Ecto neural progenitor cell (in vitro differentiated cells): ENCODE data around the gene FBXO42.
A peak's percentile ranks its signal among the peaks of the same experiment; 100 is the strongest.
"Not testable (repeated sequence)": the region's sequence is repeated elsewhere in the genome, so short reads cannot be mapped to it uniquely, and the experiment has no call there.

Experiments used
- DNase-seq: peaks from one replicate; pipeline ENCODE4 v3.0.0-alpha.2; 2018; ENCODE audit warnings: low spot score

FBXO42 gene

DNA sequence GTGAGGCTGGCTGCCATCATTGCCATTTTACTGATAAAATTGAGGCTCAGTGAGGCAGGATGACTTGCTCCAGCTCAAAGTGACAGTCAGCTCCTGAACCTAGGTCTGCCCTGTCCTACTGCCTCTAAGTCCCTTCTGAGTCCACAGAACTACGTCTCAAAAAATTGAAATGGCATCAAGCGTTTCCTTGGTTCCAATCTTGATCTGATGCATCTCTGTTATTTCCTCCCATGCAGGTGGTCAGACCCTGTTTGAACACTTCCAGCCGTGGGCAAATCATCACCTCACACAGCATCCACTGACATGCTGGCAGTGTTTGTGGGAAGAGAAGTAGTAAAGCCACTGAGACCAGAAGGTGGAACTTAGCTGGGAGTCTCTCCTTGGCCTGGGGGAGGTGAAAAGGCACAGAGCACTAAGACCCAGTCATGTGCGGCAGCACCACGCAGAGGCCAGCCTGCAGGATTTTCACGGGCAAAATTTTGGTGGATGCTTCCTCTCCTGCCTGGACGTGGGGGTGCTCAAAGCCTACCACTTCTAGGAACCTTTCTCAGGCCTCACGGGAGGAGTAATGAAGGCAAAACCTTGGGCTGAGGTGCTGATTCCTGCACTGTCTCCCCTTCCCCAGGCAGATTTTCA lies 107.5 kb downstream of the FBXO42 start:
- no peak for DNase-seq

GRCh38 chr1:16243936-16244649 lies 108.2 kb downstream of the FBXO42 start:
- DNase-seq = peak; percentile 80

DNA sequence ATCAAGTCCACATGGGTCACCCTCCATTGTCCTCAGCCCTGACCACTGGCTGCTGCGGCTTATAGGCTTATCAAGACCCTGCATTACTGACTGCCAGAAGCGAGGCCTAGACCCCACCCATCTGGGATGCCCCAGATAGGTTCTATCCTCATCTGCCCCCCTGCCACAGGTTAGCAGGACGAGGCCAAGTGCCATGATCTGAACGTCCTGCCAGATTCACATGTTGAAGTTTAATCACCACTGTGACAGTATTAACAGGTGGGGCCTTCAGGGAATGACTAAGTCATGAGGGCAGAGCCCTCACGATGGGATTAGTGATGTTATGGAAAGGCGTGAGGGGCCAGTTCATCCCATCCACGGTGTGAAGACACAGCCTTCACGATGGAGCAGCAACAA lies 109.1 kb downstream of the FBXO42 start:
- no peak for DNase-seq

GRCh38 chr1:16242556-16243214 lies 109.6 kb downstream of the FBXO42 start:
- no peak for DNase-seq

- DNase-seq = no peak
Measured at GRCh38 chr1:16241221-16241708, 111.0 kb downstream of the FBXO42 start.

- DNase-seq = no peak
Measured at GRCh38 chr1:16239972-16240491, 112.2 kb downstream of the FBXO42 start.

- no peak for DNase-seq
Measured at GRCh38 chr1:16237343-16237830, 114.9 kb downstream of the FBXO42 start.

DNA sequence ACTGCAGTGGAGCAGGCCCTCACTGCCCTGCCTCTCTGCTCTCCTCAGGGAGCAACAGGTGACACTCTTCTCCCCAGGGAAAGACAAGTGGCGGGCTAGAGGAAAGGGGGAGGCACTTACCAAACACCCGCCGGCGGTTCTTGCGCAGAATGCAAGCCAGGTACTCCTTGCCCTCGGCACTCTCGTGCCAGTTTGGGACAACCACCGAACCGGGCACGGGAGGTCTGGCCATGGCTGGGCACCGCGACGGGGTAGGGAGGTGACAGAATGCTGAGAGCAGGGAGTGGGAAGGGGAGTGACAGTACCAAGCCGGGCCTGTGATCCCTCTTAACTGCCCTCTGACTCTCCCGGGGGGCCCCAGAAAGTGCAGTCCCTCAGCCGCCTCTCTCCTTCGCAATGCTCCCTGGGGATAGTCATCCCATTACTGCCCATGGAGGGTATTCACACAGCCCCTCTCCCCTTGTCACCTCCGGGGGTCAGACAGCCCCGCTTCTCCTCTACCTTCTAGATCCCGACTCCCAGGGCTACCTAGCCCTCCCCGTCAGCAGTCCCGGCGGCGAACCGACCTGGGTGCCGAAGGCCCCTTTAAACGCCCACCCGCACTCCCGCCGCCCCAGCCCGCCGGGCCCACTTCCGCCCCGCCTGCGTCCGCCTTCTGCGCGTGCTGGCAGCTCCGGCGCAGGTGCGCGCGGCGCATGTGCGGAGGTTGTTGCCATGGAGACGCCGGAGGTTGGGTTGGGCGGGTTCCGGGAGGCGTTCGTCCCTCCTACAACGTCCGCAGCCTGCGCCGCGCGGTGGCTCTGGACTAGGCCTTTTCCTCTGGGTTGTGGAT lies 115.6 kb downstream of the FBXO42 start, which contains the start of gene CPLANE2:
TSS of gene CPLANE2 (minus strand) at position 673 of the 832 bp plus-strand sequence. CDS start at position 232, 441 bp downstream.
- DNase-seq = peak; percentile 97

DNA sequence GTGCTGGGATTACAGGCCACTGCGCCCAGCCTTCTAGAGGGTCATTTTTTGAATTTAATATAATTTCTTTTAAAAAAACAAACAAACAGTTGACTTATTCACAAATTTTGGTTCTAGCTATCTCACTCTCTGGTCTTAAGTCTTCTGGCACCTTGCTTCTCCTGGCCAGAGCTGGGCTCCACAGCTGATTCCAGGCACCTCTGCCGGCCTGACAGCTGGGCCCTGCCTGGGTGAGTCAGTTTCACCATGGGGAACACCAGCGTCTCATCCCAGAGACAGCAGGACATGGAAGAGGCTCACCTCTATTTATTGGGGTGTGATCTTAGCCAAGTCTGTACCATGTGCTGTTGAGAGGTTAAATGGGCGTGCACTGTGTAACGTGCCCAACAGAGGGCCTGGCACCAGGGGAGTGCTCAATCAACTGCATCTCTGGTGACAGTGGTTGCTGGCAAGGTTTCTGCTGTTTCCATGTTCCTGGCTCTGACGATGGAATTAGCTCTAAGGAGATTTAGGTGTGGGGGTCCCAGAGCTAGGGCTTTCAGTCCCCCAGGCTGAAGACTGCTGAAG lies 116.3 kb downstream of the FBXO42 start:
- no peak for DNase-seq

DNA sequence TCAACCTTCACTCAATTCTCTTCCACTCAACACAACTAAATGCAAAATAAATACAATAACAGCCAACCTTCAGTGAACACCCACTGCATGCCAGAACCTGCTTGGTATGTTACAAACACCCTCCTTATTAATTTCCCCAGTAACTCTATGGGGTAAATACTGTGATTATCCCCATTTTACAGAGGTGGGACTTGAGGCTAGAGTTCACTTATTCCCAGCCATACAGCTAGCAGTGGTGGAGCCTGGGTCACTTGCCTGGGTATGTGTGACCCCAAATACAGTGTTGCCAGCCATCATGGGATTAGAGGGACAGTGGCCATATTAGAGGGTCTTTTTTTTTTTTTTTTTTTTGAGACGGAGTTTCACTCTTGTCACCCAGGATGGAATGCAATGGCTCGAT lies 116.9 kb downstream of the FBXO42 start:
- no peak for DNase-seq

GRCh38 chr1:16233431-16233830 lies 118.8 kb downstream of the FBXO42 start:
- peak; percentile 35 for DNase-seq

GRCh38 chr1:16232316-16232710 lies 120.0 kb downstream of the FBXO42 start:
- DNase-seq = peak; percentile 26

DNA sequence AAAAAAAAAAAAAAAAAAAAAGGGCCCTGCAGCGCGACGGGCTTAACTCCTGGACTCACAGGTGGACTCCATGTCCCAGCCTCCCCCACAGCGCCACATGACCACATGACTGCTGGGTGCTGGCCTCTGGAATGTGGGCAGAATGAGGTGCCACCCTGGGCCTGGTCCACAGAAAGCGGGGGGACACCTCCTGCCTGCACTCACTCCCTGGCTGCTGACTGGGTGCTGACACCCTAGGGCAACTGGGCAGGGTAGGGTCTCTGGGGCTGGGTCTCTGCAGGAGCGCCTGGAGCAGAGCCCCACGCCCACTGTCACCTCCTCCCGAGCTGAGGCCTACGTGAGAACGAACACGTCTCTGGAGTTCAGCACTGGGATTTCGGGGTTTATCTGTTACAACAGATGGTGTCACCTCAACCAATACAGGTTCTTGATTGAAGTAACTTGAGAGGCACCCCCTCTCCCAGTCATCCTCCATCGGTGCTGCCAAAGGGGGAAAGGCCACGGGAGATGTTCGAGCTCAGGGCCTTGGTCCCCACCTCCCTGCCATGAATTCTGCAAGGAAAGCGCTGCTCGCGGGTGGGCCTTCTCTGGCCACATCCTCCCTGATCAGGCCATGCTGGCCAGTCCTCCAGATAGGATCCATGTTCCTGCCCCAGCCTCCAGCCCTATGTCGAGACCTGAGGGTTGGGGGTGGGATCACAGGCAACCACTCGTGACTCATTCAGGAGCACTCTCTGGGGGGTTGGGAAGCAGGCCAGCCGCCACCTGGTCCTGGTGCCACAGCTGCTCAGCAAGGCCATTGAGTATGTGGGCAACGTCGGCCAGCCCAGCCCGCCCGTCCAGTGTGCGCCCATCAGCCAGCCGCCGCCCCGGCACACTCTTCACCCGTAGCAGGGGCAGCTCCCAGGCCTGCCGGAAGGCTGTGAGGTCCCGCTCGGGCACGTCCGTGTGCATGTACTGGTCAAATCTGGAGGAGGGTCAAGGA lies 120.7 kb downstream of the FBXO42 start:
- DNase-seq = no peak

- DNase-seq = no peak
Measured at GRCh38 chr1:16230744-16231143, 121.5 kb downstream of the FBXO42 start.

DNA sequence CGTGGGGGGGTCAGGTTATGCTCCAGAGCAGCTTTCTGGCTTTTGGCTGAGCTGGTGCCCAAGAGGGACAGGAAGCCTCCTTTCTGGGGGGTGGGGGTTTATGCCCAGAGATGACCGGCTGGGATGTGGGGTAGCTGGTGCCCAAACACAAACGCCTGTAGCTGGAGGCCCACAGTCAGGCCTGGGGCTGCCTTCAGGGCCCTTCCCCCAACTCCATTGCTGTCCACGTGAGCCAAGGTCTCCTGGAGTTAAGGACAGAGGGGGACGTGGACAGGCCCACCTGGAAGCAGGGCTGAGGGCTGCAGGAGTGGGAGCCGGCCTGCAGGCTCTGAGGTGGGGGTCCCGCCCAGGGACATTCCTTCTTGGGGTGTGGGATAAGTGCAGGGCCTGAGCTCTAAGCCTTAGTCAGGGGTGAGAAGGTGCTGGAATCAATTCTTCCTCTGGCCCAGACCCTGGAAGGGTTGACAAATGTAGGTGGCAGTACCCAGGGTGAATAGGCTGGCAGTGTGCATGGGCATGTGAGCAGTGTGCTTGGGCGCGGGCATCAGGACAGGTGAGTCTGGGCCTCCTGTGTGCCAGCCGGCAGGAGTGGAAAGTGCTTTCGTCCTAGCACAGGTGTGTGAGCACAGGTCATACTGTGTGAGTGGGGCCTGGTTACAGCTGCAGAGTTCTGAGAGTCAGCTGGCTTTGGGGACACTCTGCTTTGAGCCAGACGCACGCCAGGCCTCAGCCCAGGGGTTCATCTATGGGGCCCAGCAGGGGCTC lies 122.1 kb downstream of the FBXO42 start:
- no peak for DNase-seq

DNA sequence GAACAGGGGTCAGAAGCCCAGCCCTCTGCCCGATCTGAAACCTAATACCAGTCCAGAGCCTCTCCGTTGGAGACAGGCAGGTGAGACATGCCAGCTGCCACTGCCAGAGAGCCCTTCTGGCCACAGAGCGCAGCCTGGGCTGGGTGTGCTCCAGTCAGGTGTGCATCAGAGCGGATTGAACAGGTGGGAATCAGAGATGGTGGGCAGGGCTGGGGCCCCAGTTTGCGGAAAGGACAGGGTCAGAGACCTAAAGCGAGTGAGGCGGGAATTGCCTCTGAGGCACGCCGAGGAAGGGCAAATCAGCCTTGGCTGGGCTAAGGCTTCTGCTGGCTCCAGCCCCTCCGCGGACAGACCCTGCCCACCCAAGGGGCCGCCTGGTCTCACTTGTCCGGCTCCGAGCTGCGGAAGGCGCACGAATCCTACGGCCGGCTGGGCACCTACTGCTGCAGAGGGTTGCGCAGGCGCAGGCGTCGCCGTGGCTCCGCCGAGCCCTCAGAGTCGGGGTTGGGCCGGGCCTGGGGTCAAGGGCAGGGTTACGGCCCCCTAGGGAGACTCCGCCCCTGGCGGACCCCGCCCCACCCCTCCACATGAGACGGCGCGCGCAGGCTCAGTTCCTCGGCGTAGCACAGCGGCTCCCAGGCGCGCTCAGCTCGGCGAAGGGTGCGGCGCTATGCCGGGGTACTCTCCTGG lies 125.6 kb downstream of the FBXO42 start:
- DNase-seq = peak; percentile 73

DNA sequence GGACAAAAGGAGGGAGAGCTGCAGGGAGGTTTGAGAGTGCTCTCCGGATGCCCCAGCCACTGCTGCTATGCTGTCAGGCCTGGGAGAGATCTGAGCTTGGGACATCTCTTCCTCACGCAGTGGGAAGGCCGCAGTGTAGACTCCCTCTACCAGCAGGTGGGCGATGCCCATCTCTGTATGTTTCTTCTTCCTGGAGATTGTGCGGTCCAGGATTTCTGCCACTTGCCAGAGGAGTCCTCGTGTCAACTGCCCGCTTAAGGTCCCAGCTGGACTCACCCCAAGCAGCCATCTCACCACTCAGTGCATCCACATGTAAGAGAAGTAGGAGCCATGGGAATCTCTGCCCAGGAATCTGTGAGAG lies 126.2 kb downstream of the FBXO42 start:
- no peak for DNase-seq

GRCh38 chr1:16224472-16224871 lies 127.8 kb downstream of the FBXO42 start:
- no peak for DNase-seq

GRCh38 chr1:16222716-16223115 lies 129.6 kb downstream of the FBXO42 start:
- DNase-seq = not testable (repeated sequence)
